ENCODE data around the gene AXIN2. TPM values are rescaled to one million over a fixed set of nuclear protein-coding genes. Genes with fewer than 3 reads are reported as not detected.
"Not testable (repeated sequence)": the region's sequence is repeated elsewhere in the genome, so short reads cannot be mapped to it uniquely, and the experiment has no call there.

Gene AXIN2
- polyA plus RNA-seq, 4 donors = 20.3 to 25.1 (median 21.2) TPM

DNA sequence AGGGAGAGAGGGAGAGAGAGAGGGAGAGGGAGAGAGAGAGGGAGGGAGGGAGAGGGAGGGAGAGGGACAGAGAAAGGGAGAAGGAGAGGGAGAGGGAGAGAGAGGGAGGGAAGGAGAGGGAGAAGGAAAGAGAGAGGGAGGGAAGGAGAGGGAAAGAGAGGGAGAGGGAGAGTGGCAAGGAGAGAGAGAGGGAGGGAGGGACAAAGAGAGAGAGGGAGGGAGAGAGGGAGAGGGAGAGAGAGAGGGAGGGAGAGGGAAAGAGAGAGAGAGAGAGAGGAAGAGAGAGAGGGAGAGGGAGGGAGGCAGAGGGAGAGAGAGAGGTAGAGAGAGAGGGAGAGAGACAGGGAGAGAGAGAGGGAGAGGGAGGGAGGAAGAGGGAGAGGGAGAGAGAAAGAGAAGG lies 73.5 kb downstream of the AXIN2 start:
- no peak for DNase-seq (ENCODE audit: low read depth in 4 of 4, low spot score in 3 of 4)

DNA sequence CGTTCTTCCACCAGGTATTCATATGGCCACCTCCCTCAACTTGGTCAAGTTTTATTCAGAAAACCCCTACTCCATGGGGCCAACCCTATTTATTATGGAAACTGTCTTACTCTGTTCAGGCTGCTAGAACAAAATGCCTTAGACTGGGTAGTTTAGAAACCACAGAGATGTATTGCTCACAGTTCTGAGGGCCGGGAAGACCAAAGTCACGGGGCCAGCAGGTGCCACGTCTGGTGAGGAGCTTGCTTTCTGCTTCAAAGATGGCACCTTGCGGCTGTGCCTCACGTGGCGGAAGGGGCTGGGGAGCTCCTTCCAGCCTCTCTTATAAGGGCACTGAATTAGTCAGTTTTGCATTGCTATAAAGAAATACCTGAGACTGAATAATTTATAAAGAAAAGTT lies 74.3 kb downstream of the AXIN2 start:
- no peak for DNase-seq (ENCODE audit: low read depth in 4 of 4, low spot score in 3 of 4)

DNA sequence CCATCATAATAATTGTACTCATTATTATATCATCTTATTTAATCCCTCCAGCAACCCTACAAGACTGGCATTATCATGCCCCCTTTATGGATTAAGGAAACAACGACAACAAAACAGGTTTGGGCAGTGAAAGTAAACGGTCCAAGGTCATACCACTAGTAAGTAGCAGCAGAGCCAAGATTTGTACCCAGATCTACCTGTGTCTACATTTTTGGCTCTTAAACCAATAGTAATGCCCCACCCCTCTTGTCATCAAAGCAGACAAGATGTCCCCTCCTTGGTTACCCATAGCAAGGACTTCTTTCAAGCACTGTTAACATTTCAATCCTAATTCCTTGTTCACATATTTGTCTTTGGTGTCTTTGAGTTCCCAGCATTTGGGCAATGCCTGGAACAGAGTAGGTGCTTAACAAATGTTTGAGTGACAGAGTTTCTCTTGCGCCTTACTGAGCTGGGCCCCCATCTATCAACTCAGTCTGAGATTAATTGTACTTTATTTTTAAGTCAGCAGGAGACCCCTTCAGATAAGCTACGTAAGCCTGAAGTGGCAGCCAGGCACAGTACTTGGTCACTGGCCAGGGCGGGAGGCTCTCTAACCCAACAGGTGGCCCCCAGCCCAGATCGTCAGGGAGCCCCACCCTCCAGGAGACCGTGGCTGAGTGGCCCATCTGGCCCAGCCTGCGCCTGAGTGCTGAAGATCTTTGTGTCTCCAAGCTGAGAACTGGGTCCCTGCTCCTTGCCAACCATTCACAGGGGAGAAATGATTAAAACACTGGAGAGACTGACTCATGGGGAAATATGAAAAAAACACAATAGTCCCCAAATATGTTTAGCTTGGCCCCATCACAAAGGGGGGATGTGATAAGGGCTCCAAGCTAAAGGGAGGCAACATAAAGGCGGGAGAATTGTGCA lies 75.8 kb downstream of the AXIN2 start:
- DNase-seq (ENCODE audit: low read depth in 4 of 4, low spot score in 3 of 4) = no peak

DNA sequence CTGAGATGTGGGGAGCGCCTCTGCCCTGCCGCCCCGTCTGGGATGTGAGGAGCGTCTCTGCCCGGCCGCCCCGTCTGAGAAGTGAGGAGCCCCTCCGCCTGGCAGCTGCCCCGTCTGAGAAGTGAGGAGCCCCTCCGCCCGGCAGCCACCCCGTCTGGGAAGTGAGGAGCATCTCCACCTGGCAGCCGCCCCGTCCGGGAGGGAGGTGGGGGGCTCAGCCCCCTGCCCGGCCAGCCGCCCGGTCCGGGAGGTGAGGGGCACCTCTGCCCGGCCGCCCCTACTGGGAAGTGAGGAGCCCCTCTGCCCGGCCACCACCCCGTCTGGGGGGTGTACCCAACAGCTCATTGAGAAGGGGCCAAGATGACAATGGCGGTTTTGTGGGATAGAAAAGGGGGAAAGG lies 77.0 kb downstream of the AXIN2 start:
- not testable (repeated sequence) for DNase-seq (ENCODE audit: low read depth in 4 of 4, low spot score in 3 of 4)

DNA sequence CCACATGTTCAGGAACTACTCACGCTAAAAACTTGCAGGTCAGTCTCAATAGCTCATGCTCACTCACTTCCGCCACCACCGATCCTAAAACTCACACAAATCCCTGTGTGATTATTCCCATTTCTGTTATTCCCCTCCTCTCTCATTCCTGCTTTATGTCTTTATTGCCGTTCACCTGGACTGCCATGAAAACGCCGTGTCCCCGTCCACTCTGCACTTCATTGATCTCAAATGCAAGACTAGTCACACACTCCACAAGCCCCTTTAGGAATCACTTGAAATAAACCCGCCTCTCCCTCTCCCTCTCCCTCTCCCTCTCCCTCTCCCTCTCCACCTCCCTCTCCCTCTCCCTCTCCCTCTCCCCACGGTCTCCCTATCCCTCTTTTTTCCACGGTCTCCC lies 78.0 kb downstream of the AXIN2 start:
- DNase-seq (ENCODE audit: low read depth in 4 of 4, low spot score in 3 of 4) = no peak

DNA sequence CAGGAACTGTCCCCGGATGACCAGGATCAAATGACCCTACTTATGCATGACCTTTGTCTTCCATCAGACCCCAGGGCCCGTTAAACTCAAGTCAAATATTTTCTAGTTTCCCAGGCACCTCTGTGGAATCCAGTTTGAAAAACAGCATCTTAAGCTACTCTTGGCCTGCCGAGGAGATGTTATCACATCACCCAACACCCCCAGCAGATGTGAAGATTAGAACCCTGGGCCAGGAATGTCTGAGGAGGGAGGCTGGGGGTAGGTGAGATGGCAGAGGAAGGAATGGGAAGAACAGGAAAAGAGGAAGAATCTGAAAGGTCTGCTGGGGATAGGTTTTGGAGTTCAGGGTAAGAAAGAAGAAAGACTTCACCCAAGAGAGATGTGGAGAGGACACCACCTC lies 79.2 kb downstream of the AXIN2 start:
- no peak for DNase-seq (ENCODE audit: low read depth in 4 of 4, low spot score in 3 of 4)

DNA sequence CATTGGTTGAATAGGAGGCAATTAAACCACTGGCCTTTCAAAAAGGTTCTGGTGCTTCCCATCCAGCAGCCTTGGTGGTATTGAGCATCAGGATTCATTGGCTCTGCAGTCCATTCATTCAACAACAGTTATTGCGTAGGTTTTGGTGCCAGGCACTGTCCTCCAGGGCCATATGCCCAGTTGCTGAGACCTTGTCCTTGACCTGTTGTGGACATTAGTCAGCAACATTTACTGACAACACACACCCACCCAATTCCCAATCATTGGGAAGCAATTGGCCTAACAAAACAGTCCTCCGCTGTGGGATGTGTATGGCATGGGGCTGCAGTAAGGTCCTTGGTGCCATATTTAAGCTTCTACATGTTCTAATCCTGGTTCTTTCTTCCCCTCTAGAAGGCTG lies 82.2 kb downstream of the AXIN2 start:
- no peak for DNase-seq (ENCODE audit: low read depth in 4 of 4, low spot score in 3 of 4)
